Osteoblast (primary cell): ENCODE data around the gene SLC25A22. TPM values are rescaled to one million over a fixed set of nuclear protein-coding genes. Genes with fewer than 3 reads are reported as not detected.

ENCODE experiments used
- DNase-seq: peaks from one replicate; pipeline ENCODE4 v3.0.0; 2011; ENCODE audit warnings: low spot score, mixed read lengths; ENCODE audit not compliant: insufficient read length; ENCODE audit errors: missing footprints
- H2AFZ ChIP-seq: 2 replicates; pipeline ENCODE4 v1.6.0; 2011; ENCODE audit warnings: mild to moderate bottlenecking, low read length
- H3K27ac ChIP-seq: 2 replicates; pipeline ENCODE4 v1.5.1; 2011; ENCODE audit warnings: mild to moderate bottlenecking, low read depth, low read length, moderate library complexity
- H3K27me3 ChIP-seq: 2 replicates; pipeline ENCODE4 v1.6.0; 2012; ENCODE audit warnings: mild to moderate bottlenecking, control low read depth, inconsistent platforms, low read length, moderate library complexity; ENCODE audit not compliant: insufficient read depth
- H3K36me3 ChIP-seq: 2 replicates; pipeline ENCODE4 v1.5.1; 2011; ENCODE audit warnings: mild to moderate bottlenecking, low read length, control low read depth, moderate library complexity; ENCODE audit not compliant: insufficient read depth
- H3K4me1 ChIP-seq: 2 replicates; pipeline ENCODE4 v1.5.1; 2011; ENCODE audit warnings: mild to moderate bottlenecking, low read length, control low read depth, moderate library complexity; ENCODE audit not compliant: insufficient read depth
- H3K4me2 ChIP-seq: 2 replicates; pipeline ENCODE4 v1.6.0; 2011; ENCODE audit warnings: mild to moderate bottlenecking, low read length; ENCODE audit not compliant: insufficient read depth
- H3K4me3 ChIP-seq: fragments of 200-600 bp; sonication (generic); 3 replicates; pipeline ENCODE4 v1.5.1; 2012; ENCODE audit warnings: mild to moderate bottlenecking, low read length, inconsistent platforms; ENCODE audit not compliant: insufficient read depth
- H3K79me2 ChIP-seq: 2 replicates; pipeline ENCODE4 v1.6.0; 2012; ENCODE audit warnings: mild to moderate bottlenecking, low read length, control low read depth, inconsistent platforms; ENCODE audit not compliant: insufficient read depth
- H3K9me3 ChIP-seq: 2 replicates; pipeline ENCODE4 v1.5.1; 2011; ENCODE audit warnings: low read depth, low read length, control low read depth
- H4K20me1 ChIP-seq: 2 replicates; pipeline ENCODE4 v1.6.0; 2012; ENCODE audit warnings: mild to moderate bottlenecking, low read length, control low read depth; ENCODE audit not compliant: insufficient read depth
- CTCF ChIP-seq: IDR thresholded peaks from 2 replicates; pipeline ENCODE4 v1.5.1; 2011; ENCODE audit warnings: mild to moderate bottlenecking, low read depth, low read length, moderate library complexity; ENCODE audit errors: extremely low read depth
- total RNA-seq: library from RNA; depleted of rRNA; stranded (reverse); fragments of >200 nt; gene quantifications from 2 replicates; pipeline ENCODE4 v1.2.3, GENCODE V29; 2012

Gene SLC25A22
- total RNA-seq, 1 donor = 9.0 TPM

GRCh38 chr11:795634-796564 is 2.2 kb downstream of the SLC25A22 start:
- no peak for TF ChIP-seq CTCF
- Histone ChIP-seq H3K4me2 (peak overlapping the region; percentile 86), H3K27ac (peak overlapping the region; percentile 59), H4K20me1 (peaks cover 6% of the 10 kb centered on the region), H3K4me3 (peak overlapping the region; percentile 87), H2AFZ (no peak overlapping the region), H3K27me3 (no peaks in the 10 kb centered on the region), H3K36me3 (peaks cover 7% of the 10 kb centered on the region), H3K4me1 (peaks cover 17% of the 10 kb centered on the region), H3K9me3 (no peaks in the 10 kb centered on the region), H3K79me2 (peaks cover 4% of the 10 kb centered on the region)
- DNase-seq = peak; percentile 100

GRCh38 chr11:794766-795633 is 3.1 kb downstream of the SLC25A22 start:
- Histone ChIP-seq H3K9me3 (no peaks in the 10 kb centered on the region), H4K20me1 (peaks cover 6% of the 10 kb centered on the region), H3K4me1 (peaks cover 17% of the 10 kb centered on the region), H3K4me3 (peak overlapping the region; percentile 87), H3K4me2 (peak overlapping the region; percentile 86), H3K27me3 (no peaks in the 10 kb centered on the region), H2AFZ (no peak overlapping the region), H3K79me2 (peaks cover 4% of the 10 kb centered on the region), H3K27ac (no peak overlapping the region), H3K36me3 (peaks cover 7% of the 10 kb centered on the region)
- DNase-seq = no peak
- TF ChIP-seq CTCF = no peak

- peaks cover 17% of the 10 kb centered on the region for H3K4me1 ChIP-seq
- H3K79me2 ChIP-seq = peaks cover 4% of the 10 kb centered on the region
- no peak overlapping the region for H3K27ac ChIP-seq
- peaks cover 6% of the 10 kb centered on the region for H4K20me1 ChIP-seq
- no peaks in the 10 kb centered on the region for H3K36me3 ChIP-seq
- no peaks in the 10 kb centered on the region for H3K27me3 ChIP-seq
- H3K4me3 ChIP-seq = no peak overlapping the region
- no peak for DNase-seq
- H3K9me3 ChIP-seq = no peaks in the 10 kb centered on the region
- no peak overlapping the region for H2AFZ ChIP-seq
- no peak overlapping the region for H3K4me2 ChIP-seq
- no peak for TF ChIP-seq CTCF
These were observed 3.9 kb downstream of the SLC25A22 start for GRCh38 chr11:794013-794765.
